ENCODE results near the gene ZNF214. TPM values are rescaled to one million over a fixed set of nuclear protein-coding genes. Genes with fewer than 3 reads are reported as not detected.
"Not testable (repeated sequence)": the region's sequence is repeated elsewhere in the genome, so short reads cannot be mapped to it uniquely, and the experiment has no call there.

The ZNF214 gene
- total RNA-seq, 1 donor from 2014 or later, result 0.20 TPM

GRCh38 chr11:6988506-6988905, 31.6 kb downstream of the ZNF214 start:
- DNase-seq (ENCODE audit: low read depth in 2 of 2), result no peak

GRCh38 chr11:6986487-6986886, 33.7 kb downstream of the ZNF214 start:
- DNase-seq (ENCODE audit: low read depth in 2 of 2), result no peak

DNA sequence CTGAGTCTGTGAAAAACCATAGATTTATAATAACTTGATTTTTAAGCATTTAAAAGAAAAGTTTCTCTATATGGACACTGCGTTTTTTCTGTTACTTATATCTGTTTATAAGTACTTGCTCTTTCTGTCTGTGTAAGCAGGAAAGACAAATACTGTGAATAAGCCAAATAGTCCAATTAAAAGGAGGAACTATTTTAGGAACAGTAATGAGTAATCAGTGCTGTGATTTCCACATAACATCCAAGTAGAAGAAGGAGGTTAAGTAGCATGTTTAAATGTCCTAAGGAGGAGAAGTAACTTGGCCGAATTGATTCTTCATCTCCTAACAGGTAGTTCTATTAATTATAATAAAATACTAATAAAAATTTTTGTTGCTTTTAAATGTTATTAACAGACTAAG, 40.8 kb downstream of the ZNF214 start:
- no peak for DNase-seq (ENCODE audit: low read depth in 2 of 2)

DNA sequence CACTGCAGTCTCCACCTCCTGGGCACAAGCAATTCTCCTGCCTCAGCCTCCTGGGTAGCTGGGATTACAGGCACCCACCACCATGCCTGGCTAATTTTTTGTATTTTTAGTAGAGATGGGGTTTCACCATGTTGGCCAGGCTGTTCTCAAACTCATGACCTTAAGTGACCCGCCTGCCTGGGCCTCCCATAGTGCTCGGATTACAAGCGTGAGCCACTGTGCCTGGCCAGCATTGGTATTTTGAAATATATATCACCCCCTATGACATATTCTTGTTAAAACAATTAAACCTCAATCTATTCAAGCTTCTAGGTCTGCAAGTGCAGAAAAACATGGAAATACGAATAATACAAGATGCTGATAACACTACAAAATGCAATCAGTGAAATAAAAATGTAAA, 50.3 kb downstream of the ZNF214 start:
- not testable (repeated sequence) for DNase-seq (ENCODE audit: low read depth in 2 of 2)

DNA sequence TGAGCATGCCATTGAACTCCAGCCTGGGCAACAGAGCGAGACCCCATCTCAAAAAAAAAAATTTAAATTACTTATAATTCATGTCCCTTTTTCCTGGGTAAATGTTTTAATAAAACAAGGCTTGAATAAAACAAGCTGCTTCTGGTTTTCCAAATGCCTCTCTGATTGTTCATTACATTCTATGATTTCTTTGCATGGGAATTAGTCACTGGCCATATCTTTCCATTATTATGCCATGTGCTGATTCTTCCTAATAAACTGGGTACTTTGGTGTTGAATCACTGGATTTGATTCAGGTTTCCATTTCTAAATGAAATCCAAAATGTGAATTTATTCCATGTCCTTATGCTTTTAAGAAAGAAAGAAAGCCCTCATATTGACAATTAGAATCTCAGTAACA, 51.3 kb downstream of the ZNF214 start:
- DNase-seq (ENCODE audit: low read depth in 2 of 2), result no peak

- DNase-seq (ENCODE audit: low read depth in 2 of 2), result no peak
Observed at GRCh38 chr11:6962673-6963072, 57.5 kb downstream of the ZNF214 start.

DNA sequence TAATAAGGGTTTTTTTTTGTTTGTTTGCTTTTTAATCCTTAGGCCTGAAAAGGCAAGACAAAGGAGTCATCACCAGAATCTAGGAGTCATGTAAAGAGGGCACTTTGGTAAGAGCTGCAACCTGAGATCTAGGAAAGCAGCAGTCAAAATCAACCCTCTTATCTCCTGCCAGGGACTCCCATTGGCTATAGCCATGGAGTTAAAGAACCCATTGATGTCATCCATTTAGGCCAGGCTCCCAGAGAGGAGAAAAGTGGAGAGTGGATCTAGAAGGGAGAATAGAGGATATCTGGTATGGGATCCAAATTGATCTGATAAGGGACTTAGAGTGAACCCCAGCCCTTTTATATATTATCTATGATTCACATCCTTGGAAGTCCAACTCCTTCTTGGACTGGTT, 58.0 kb downstream of the ZNF214 start:
- DNase-seq (ENCODE audit: low read depth in 2 of 2), result no peak

- DNase-seq (ENCODE audit: low read depth in 2 of 2), result not testable (repeated sequence)
Observed at GRCh38 chr11:6954248-6954647, 65.9 kb downstream of the ZNF214 start.

Other genes with a start within 250 kb of the ZNF214 start
- gene OR2AG2, start 248.4 kb downstream of the ZNF214 start, total RNA-seq, result under 0.01 and 0.20 TPM in 2 replicates
- not detected in 2 replicates for gene OR2AG1, start 237.3 kb downstream of the ZNF214 start, total RNA-seq
- under 0.01 TPM in 2 replicates for gene OR6A2, start 220.7 kb downstream of the ZNF214 start, total RNA-seq
- not detected in 2 replicates for gene OR10A5, start 174.7 kb downstream of the ZNF214 start, total RNA-seq
- not detected in 2 replicates for gene OR10A2, start 157.3 kb downstream of the ZNF214 start, total RNA-seq
- not detected in 2 replicates for gene OR10A4, start 143.7 kb downstream of the ZNF214 start, total RNA-seq
- gene OR2D2, start 127.8 kb downstream of the ZNF214 start, total RNA-seq, result under 0.01 TPM in 1 of 2 replicates, not detected in the other
- not detected in 2 replicates for gene OR2D3, start 99.3 kb downstream of the ZNF214 start, total RNA-seq
- gene ZNF215, start 93.9 kb downstream of the ZNF214 start, total RNA-seq, result 0.79 and 2.0 TPM in 2 replicates
- gene NLRP14, start 133 bp upstream of the ZNF214 start, total RNA-seq, result under 0.01 TPM in 1 of 2 replicates, not detected in the other
- gene RBMXL2, start 68.7 kb upstream of the ZNF214 start, total RNA-seq, result not detected in 2 replicates
- gene SYT9, start 231.6 kb upstream of the ZNF214 start, total RNA-seq, result 0.20 and 1.1 TPM in 2 replicates

All from lung microvascular endothelial cell (primary cell).